HG03025 (cell line): ENCODE data around the gene ATP6V0E2.
"Not testable (repeated sequence)": the region's sequence is repeated elsewhere in the genome, so short reads cannot be mapped to it uniquely, and the experiment has no call there.

Experiments used
- ATAC-seq: cut with Tn5 transposase; IDR thresholded peaks from one replicate; pipeline ENCODE4 v1.9.1; 2021; ENCODE audit warnings: mild to moderate bottlenecking, moderate library complexity; ENCODE audit not compliant: unreplicated experiment, low FRiP score

ATP6V0E2 gene

GRCh38 chr7:149910219-149910618, 36.5 kb downstream of the ATP6V0E2 start:
- not testable (repeated sequence) for ATAC-seq

DNA sequence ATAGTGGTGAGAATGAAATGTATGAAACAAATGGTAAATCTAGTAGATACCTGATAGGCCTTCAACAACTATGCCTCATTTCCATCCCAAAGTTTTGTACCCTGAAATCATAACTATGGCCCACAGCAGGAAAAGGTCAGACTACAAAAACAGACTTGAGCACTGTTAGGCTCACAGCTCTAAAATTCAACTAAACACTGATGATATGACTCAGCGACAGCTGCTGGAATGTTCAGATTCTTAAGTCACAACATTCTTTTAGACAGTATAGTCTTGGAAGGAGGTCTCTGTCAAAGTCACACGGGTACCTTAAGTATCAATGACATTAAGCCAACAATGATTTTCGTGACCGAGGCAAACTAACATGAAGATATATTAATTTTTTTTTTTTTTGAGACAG, 38.4 kb downstream of the ATP6V0E2 start:
- not testable (repeated sequence) for ATAC-seq

DNA sequence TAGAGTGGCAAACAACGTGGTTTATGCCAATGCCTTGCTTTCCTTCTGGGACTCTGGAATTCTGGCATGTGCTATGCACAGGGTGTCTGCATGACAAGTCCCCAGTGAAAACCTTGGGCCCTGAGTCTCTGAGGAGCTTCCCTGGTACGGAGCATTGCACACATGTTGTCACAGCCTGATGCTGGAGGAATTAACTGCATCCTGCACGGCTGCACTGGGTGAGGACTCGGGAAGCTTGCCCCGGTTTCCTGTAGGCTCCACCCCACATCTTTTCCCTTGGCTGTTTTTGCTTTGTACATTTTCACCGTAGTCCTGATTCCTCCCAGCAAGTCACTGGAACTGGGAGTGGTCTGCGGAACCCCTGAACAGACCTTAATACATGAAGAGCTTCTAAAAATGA, 52.6 kb downstream of the ATP6V0E2 start:
- not testable (repeated sequence) for ATAC-seq
